Measurements from ENCODE around the gene DMBT1.

DNA sequence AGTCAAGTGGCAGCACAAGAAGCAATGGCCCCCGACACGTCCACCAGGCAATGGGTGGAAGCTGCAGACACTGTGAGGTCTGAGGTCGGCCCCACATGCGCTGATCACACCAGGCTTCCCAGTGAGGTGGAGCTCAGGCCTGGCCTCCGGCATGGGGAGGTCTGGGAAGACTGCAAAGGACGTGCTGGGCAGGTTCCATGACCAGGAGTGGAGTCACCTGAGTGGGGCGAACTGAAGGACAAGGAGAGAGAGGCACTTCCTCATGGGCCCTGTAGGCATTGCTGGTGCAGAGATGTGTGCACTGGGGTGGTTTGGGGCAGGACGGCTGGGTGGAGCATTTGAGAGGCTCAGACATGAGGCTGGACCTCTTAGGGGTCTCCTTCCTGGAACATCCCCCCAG lies 103.9 kb downstream of the DMBT1 start:
- TF ChIP-seq POLR2A (IDR thresholded peaks at IDR 0.05; ENCODE audit: low read depth, low read length): no peak
- no peak for TF ChIP-seq POLR2AphosphoS5 (IDR thresholded peaks at IDR 0.05; ENCODE audit: low read depth, low read length)
- no peak for TF ChIP-seq TAF1 (IDR thresholded peaks at IDR 0.05; ENCODE audit: low read depth, low read length)
- TF ChIP-seq SPI1 (IDR thresholded peaks at IDR 0.05; ENCODE audit: low read depth, low read length): no peak
- no peak for TF ChIP-seq PAX5 (IDR thresholded peaks at IDR 0.05; ENCODE audit: insufficient read depth, low read length, severe bottlenecking)
